Mesendoderm (in vitro differentiated cells): ENCODE measurements around the gene LOXHD1.

Experiments used
- DNase-seq: peaks from one replicate; pipeline ENCODE4 v3.0.0; 2013
- H2AK5ac ChIP-seq: 2 replicates; pipeline ENCODE4 v1.6.1; 2013; ENCODE audit warnings: low read length, inconsistent platforms
- H2BK120ac ChIP-seq: 2 replicates; pipeline ENCODE4 v1.6.1; 2013; ENCODE audit warnings: low read depth, mild to moderate bottlenecking, low read length, moderate library complexity, mixed read lengths
- H2BK15ac ChIP-seq: replicated peaks from 2 replicates; pipeline ENCODE4 v1.6.1; 2013; ENCODE audit warnings: low read depth, mild to moderate bottlenecking, moderate library complexity
- H2BK5ac ChIP-seq: 2 replicates; pipeline ENCODE4 v1.6.1; 2013; ENCODE audit warnings: low read length, inconsistent platforms
- H3K18ac ChIP-seq: 2 replicates; pipeline ENCODE4 v1.6.1; 2013; ENCODE audit warnings: mild to moderate bottlenecking, low read length, mixed read lengths
- H3K23ac ChIP-seq: one replicate; pipeline ENCODE4 v1.6.1; 2013; ENCODE audit warnings: low read length
- H3K27ac ChIP-seq: 2 replicates; pipeline ENCODE4 v1.5.1; 2013; ENCODE audit warnings: low read depth, mild to moderate bottlenecking, inconsistent platforms, low read length, moderate library complexity
- H3K27me3 ChIP-seq: 2 replicates; pipeline ENCODE4 v1.6.1; 2013; ENCODE audit warnings: low read length, control low read depth, mild to moderate bottlenecking, inconsistent platforms; ENCODE audit not compliant: insufficient read depth, poor library complexity
- H3K36me3 ChIP-seq: 2 replicates; pipeline ENCODE4 v1.6.1; 2013; ENCODE audit warnings: low read length, inconsistent platforms; ENCODE audit not compliant: control insufficient read depth, insufficient read depth
- H3K4ac ChIP-seq: one replicate; pipeline ENCODE4 v1.6.1; 2013; ENCODE audit warnings: low read depth, mild to moderate bottlenecking, low read length, moderate library complexity
- H3K4me1 ChIP-seq: 2 replicates; pipeline ENCODE4 v1.6.1; 2013; ENCODE audit warnings: low read depth, low read length, inconsistent platforms; ENCODE audit not compliant: control insufficient read depth
- H3K4me2 ChIP-seq: 2 replicates; pipeline ENCODE4 v1.6.1; 2013; ENCODE audit warnings: low read length
- H3K4me3 ChIP-seq: 2 replicates; pipeline ENCODE4 v1.5.1; 2013; ENCODE audit warnings: mild to moderate bottlenecking, low read length
- H3K56ac ChIP-seq: one replicate; pipeline ENCODE4 v1.6.1; 2013; ENCODE audit warnings: low read length
- H3K79me1 ChIP-seq: 2 replicates; pipeline ENCODE4 v1.6.1; 2013; ENCODE audit warnings: low read length, inconsistent platforms
- H3K79me2 ChIP-seq: 2 replicates; pipeline ENCODE4 v1.6.1; 2013; ENCODE audit warnings: mild to moderate bottlenecking, low read length; ENCODE audit not compliant: control insufficient read depth, insufficient read depth
- H3K9ac ChIP-seq: 2 replicates; pipeline ENCODE4 v1.6.1; 2013; ENCODE audit warnings: low read length, inconsistent platforms
- H4K5ac ChIP-seq: one replicate; pipeline ENCODE4 v1.6.1; 2013; ENCODE audit warnings: low read length
- H4K8ac ChIP-seq: one replicate; pipeline ENCODE4 v1.6.1; 2013; ENCODE audit warnings: low read depth, mild to moderate bottlenecking, control low read depth, low read length, moderate library complexity
- WGBS: extraction: QIAGEN DNeasy Blood & Tissue Kit; methylation state at CpG from one replicate; pipeline ENCODE4 v1.1.7; 2013; ENCODE audit warnings: low lambda C conversion rate, missing lambda C conversion rate; ENCODE audit not compliant: insufficient coverage; ENCODE audit errors: extremely low coverage; 5-methylcytosine and 5-hydroxymethylcytosine counted together

Gene LOXHD1

DNA sequence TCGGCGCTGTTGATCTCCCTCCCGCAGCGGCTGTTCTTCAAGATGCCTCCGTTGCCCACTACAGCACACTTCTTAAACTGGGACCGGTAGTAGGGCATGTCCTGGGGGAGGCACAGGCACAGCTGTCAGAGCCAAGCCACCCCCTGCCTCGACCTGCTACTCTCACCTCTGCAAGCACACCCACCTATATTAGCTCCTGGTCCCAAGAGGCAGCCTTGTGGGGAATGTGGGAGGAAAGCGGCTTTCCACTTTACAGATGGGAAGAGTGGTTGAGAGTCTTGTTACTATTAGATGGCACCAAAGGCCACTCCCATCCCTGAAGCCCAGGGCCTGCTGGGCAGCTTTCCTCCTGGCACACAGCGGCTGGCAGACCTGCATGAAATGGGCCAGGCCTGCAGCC lies 29.2 kb upstream of the LOXHD1 start:
- Histone ChIP-seq H3K56ac (no peak overlapping the region), H2BK5ac (no peak overlapping the region), H4K8ac (no peak overlapping the region), H3K79me1 (no peaks in the 10 kb centered on the region), H3K79me2 (no peaks in the 10 kb centered on the region), H2BK15ac (no peak overlapping the region), H3K27ac (no peak overlapping the region), H3K4me1 (no peaks in the 10 kb centered on the region), H3K18ac (no peak overlapping the region), H2AK5ac (no peak overlapping the region), H3K36me3 (no peaks in the 10 kb centered on the region), H3K4me3 (no peak overlapping the region), H3K9ac (no peak overlapping the region), H3K4ac (no peak overlapping the region), H3K4me2 (no peak overlapping the region), H4K5ac (no peak overlapping the region), H3K27me3 (no peaks in the 10 kb centered on the region), H2BK120ac (no peak overlapping the region), H3K23ac (no peak overlapping the region)
- no peak for DNase-seq
- WGBS, result no CpG with 5 or more reads among the region's 9 CpGs

DNA sequence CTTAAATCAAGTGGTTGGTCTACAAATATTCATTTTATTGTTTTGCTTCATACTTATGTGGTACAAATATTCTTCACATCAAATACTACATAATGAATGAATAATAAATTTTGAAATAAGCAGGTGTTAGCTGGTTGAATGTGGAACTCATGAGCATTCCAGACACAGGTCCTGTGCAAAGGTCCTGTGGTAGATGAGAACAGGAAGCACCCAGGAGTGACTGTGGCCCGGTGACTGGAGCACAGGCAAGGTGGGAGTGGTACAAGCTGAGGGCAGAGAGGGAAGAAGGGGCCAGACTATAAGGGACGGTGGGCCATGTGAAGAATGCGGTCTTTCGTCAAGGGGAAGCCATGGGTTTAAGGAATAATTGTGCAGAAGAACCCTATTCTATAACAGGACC lies 26.2 kb upstream of the LOXHD1 start:
- Histone ChIP-seq H2AK5ac (no peak overlapping the region), H3K79me2 (no peaks in the 10 kb centered on the region), H3K4me2 (no peak overlapping the region), H3K27ac (no peak overlapping the region), H3K18ac (no peak overlapping the region), H3K9ac (no peak overlapping the region), H2BK15ac (no peak overlapping the region), H3K79me1 (no peaks in the 10 kb centered on the region), H3K36me3 (no peaks in the 10 kb centered on the region), H3K27me3 (no peaks in the 10 kb centered on the region), H3K23ac (no peak overlapping the region), H3K4ac (no peak overlapping the region), H4K8ac (no peak overlapping the region), H4K5ac (no peak overlapping the region), H3K4me3 (no peak overlapping the region), H2BK120ac (no peak overlapping the region), H3K4me1 (no peaks in the 10 kb centered on the region), H3K56ac (no peak overlapping the region), H2BK5ac (no peak overlapping the region)
- DNase-seq, result no peak
- no CpG with 5 or more reads among the region's 4 CpGs for WGBS

DNA sequence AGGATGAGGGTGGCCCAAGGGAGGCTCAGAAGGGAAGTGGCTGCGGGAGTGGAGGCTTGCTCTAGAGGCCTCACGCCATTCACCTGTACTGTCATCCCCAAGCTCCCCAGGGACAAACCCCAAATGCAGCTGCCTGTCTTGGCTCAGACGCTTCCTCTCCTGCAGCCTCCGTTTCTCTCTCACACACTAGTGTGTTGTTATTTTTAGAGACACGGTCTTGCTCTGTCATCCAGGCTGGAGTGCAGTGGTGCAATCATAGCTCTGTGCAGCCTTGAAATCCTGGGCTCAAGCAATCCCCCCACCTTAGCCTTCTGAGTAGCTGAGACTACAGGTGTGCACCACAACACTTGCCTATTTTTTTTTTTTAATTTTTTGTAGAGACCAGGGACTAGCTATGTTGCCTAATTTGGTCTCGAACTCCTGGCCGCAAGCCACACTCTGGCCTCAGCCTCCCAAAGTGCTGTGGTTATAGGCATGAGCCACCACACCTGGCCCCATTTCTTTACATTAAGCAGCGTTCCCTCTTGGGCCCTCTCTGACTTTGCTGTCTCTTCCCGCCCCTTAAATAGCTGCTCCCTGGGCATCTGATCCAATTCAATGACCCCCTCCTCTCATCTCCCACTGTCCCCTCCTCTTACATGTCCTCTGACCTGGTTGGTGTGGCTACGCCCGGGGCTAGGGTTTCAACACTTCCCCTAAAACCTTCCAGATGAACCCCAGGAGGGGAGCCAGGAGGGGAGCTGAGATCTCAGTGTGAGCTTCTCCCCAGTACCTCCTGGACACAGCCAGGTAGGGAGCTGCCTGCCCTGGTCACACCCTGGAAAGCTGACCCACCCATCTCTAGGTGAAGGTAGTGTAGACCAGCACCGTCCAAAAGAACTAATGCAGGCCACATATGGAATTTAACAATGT lies 24.0 kb upstream of the LOXHD1 start:
- Histone ChIP-seq H3K23ac (no peak overlapping the region), H3K18ac (no peak overlapping the region), H3K4me1 (no peaks in the 10 kb centered on the region), H3K27me3 (no peaks in the 10 kb centered on the region), H3K9ac (no peak overlapping the region), H2AK5ac (no peak overlapping the region), H2BK15ac (no peak overlapping the region), H2BK120ac (no peak overlapping the region), H3K36me3 (no peaks in the 10 kb centered on the region), H4K5ac (no peak overlapping the region), H3K27ac (no peak overlapping the region), H3K4me2 (no peak overlapping the region), H4K8ac (no peak overlapping the region), H3K79me1 (no peaks in the 10 kb centered on the region), H3K79me2 (no peaks in the 10 kb centered on the region), H3K56ac (no peak overlapping the region), H3K4ac (no peak overlapping the region), H2BK5ac (no peak overlapping the region), H3K4me3 (no peak overlapping the region)
- DNase-seq, result no peak
- WGBS, result no CpG with 5 or more reads among the region's 12 CpGs

DNA sequence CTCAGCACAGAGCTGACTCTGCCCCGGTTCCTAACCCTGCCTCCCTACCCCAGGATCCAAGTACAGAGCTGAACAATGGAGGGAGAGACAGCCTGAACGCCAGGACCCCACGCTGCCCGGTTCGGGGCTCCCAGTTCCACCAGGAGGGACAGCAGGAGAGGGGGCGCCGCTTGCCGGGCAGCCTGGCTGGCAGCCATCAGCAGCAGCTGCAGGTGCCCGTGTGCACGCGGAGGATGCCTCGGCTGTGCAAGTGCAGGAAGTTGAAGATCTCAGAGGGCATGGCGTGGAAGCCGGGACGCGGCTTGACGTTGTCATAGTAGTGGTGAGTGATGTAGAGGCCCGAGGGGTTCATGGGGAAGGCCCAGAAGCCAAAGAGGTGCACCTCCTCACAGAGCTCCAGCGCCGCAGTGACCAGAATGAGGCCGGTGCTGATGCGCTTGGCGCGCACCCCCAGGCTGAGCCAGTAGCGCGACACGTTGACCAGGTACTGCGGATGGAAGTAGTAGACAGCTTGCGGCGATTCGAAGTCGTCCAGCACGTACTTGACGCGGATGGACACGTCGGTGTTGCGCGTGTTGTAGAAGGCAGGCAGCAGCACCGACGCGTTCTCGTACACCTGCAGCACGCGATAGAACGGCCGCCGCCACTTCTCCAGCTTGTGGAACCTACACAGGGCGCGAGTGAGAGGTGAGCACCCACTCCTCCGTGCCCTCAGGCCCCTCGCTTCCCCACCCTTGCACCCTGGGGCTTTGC lies 23.0 kb upstream of the LOXHD1 start:
- no peak overlapping the region for H3K4ac ChIP-seq

DNA sequence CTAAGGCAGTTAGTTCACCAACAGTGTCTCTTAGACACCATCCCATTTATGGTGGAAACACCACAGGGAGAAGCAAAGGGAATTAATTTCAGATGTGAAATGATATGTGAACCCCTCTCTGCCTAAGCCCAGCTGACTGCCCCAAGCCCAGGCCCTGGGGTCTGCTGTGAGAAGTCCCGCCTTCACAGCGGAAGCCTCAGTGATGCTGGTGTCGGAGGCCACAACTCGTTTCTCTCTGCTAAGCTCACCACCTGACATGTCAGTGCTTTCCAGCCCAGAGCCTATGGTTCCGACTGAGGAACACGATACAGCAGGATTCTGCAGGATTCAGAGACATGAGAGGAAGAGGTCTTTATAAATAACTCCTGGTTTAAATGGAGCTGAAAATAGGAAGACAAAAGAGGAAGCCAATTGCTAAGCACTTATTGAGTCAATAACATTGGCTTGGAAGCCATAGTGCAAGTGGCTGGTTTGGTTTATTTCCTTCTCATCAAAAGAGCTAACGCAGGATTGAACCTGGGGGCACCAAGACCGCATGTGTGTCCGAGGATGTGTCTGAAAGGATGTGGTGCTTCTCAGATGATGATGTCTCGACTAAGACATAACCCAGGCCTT lies 21.9 kb upstream of the LOXHD1 start:
- no peak overlapping the region for H2BK5ac ChIP-seq
- no peak overlapping the region for H3K4ac ChIP-seq
- H3K23ac ChIP-seq, result no peak overlapping the region
- no peak overlapping the region for H3K4me3 ChIP-seq
- H3K27me3 ChIP-seq, result no peaks in the 10 kb centered on the region
- H3K4me2 ChIP-seq, result no peak overlapping the region
- H2AK5ac ChIP-seq, result no peak overlapping the region
- no peaks in the 10 kb centered on the region for H3K36me3 ChIP-seq
- H3K9ac ChIP-seq, result no peak overlapping the region
- no peak overlapping the region for H3K27ac ChIP-seq
- H4K5ac ChIP-seq, result no peak overlapping the region
- H3K4me1 ChIP-seq, result no peaks in the 10 kb centered on the region
- no peak overlapping the region for H3K56ac ChIP-seq
- H2BK120ac ChIP-seq, result no peak overlapping the region
- no peaks in the 10 kb centered on the region for H3K79me1 ChIP-seq
- H3K79me2 ChIP-seq, result no peaks in the 10 kb centered on the region
- no peak for DNase-seq
- WGBS, result no CpG with 5 or more reads among the region's 10 CpGs
- H4K8ac ChIP-seq, result no peak overlapping the region
- H3K18ac ChIP-seq, result no peak overlapping the region
- no peak overlapping the region for H2BK15ac ChIP-seq

More for the DNA sequence above, 23.0 kb upstream of the LOXHD1 start:
- Histone ChIP-seq H3K56ac (no peak overlapping the region), H3K18ac (no peak overlapping the region), H2AK5ac (no peak overlapping the region), H3K9ac (no peak overlapping the region), H2BK5ac (no peak overlapping the region), H2BK15ac (no peak overlapping the region), H4K8ac (no peak overlapping the region), H3K27ac (no peak overlapping the region), H3K27me3 (no peaks in the 10 kb centered on the region), H3K4me1 (no peaks in the 10 kb centered on the region), H4K5ac (no peak overlapping the region), H3K79me2 (no peaks in the 10 kb centered on the region), H3K23ac (no peak overlapping the region), H3K4me2 (no peak overlapping the region), H3K36me3 (no peaks in the 10 kb centered on the region), H3K4me3 (no peak overlapping the region), H3K79me1 (no peaks in the 10 kb centered on the region), H2BK120ac (no peak overlapping the region)
- DNase-seq, result no peak
- WGBS, result no CpG with 5 or more reads among the region's 52 CpGs
